ENCODE measurements around the gene ECM1.
A peak's percentile ranks its signal among the peaks of the same experiment; 100 is the strongest.

Gene ECM1

GRCh38 chr1:150513351-150513791 is 5.5 kb downstream of the ECM1 start:
- DNase-seq: no peak

- DNase-seq: no peak
These were observed 6.4 kb downstream of the ECM1 start for GRCh38 chr1:150514260-150514659.

- no peak for DNase-seq
These were observed 7.0 kb downstream of the ECM1 start for GRCh38 chr1:150514913-150515327.

GRCh38 chr1:150515328-150516049 is 7.6 kb downstream of the ECM1 start, which contains the start of gene FALEC:
Gene FALEC (plus strand): TSS chr1:150515752.
- DNase-seq: peak; percentile 98 to 100

GRCh38 chr1:150516050-150516591 is 8.2 kb downstream of the ECM1 start:
- DNase-seq: peak; percentile 96

GRCh38 chr1:150516616-150517015 is 8.7 kb downstream of the ECM1 start:
- peak; percentile 97 for DNase-seq

GRCh38 chr1:150521196-150521968 is 13.5 kb downstream of the ECM1 start:
- DNase-seq: peak; percentile 45 to 70

- DNase-seq: no peak
These were observed 17.4 kb downstream of the ECM1 start for GRCh38 chr1:150525348-150525747.

GRCh38 chr1:150528196-150528595 is 20.3 kb downstream of the ECM1 start:
- DNase-seq: no peak

GRCh38 chr1:150529017-150529416 is 21.1 kb downstream of the ECM1 start:
- DNase-seq: no peak

- no peak for DNase-seq
These were observed 22.7 kb downstream of the ECM1 start for GRCh38 chr1:150530491-150531159.

GRCh38 chr1:150532860-150533259 is 25.0 kb downstream of the ECM1 start:
- DNase-seq: peak in 1 of 2 experiments; percentile 48

- no peak for DNase-seq
These were observed 26.1 kb downstream of the ECM1 start for GRCh38 chr1:150534002-150534401.

GRCh38 chr1:150535511-150536287 is 27.8 kb downstream of the ECM1 start:
- no peak for DNase-seq

- no peak for DNase-seq
These were observed 29.2 kb downstream of the ECM1 start for GRCh38 chr1:150536836-150537731.

- no peak for DNase-seq
These were observed 30.1 kb downstream of the ECM1 start for GRCh38 chr1:150537732-150538684.

- DNase-seq: no peak
These were observed 35.7 kb downstream of the ECM1 start for GRCh38 chr1:150543500-150544143.

- DNase-seq: no peak
These were observed 36.3 kb downstream of the ECM1 start for GRCh38 chr1:150544204-150544603.

GRCh38 chr1:150545486-150546032 is 37.6 kb downstream of the ECM1 start:
- DNase-seq: no peak

All from NCI-H526 (cell line).